SK-N-SH (cell line): Measurements from ENCODE around the gene SMAD5. TPM values are rescaled to one million over a fixed set of nuclear protein-coding genes. Genes with fewer than 3 reads are reported as not detected.

Source experiments
- CTCF ChIA-PET: fragments of 300-600, 350-600 bp; formaldehyde crosslinking; extraction: SDS; loops from one replicate; lab custom pipeline; 2021; lab: Yijun Ruan, JAX
- POLR2A ChIA-PET: fragments of 350-600 bp; sonication (Branson Sonifier 250); formaldehyde crosslinking; extraction: SDS; loops from one replicate; lab custom pipeline; 2020; ENCODE audit warnings: antibody characterized with exemption, inconsistent platforms; lab: Yijun Ruan, JAX
- DNase-seq: peaks from one replicate; pipeline ENCODE4 v3.0.0; 2012
- H2AFZ ChIP-seq: fragments of 200-600 bp; sonication (generic); 2 replicates; pipeline ENCODE4 v1.8.1; 2016; ENCODE audit warnings: antibody characterized with exemption, mild to moderate bottlenecking, low read depth
- H3F3A ChIP-seq: fragments of 200-600 bp; sonication (generic); replicated peaks from 2 replicates; pipeline ENCODE3; 2016; ENCODE audit warnings: antibody characterized with exemption, mild to moderate bottlenecking; ENCODE audit not compliant: insufficient read depth
- H3K27ac ChIP-seq, 2 experiments: fragments of 200-500 bp in 1 of 2; fragments of 200-600 bp in 1 of 2; sonication (Bioruptor generic) in 1 of 2; sonication (generic), shearing (Covaris generic) in 1 of 2; 2 replicates each; pipeline versions ENCODE4 v1.5.1 to v1.6.1; 2014 to 2016; ENCODE audit warnings: low read depth in 2 of 2, inconsistent platforms in 1 of 2, low read length in 1 of 2, mild to moderate bottlenecking in 1 of 2, mixed read lengths in 1 of 2
- H3K27me3 ChIP-seq: fragments of 200-600 bp; sonication (generic), shearing (Covaris generic); 2 replicates; pipeline ENCODE4 v1.6.1; 2016; ENCODE audit warnings: mixed run types; ENCODE audit not compliant: insufficient read depth
- H3K36me3 ChIP-seq, 2 experiments: fragments of 200-500 bp in 1 of 2; fragments of 200-600 bp in 1 of 2; sonication (Bioruptor generic) in 1 of 2; sonication (generic) in 1 of 2; replicated peaks in 1 of 2; 2 replicates each; pipeline versions ENCODE3 to v1.5.1; 2014 to 2016; ENCODE audit warnings: low read length in 1 of 2, mild to moderate bottlenecking in 1 of 2; ENCODE audit not compliant: insufficient read depth in 2 of 2, control insufficient read depth in 1 of 2
- H3K4me1 ChIP-seq, 2 experiments: fragments of 200-500 bp in 1 of 2; fragments of 200-600 bp in 1 of 2; sonication (Bioruptor generic) in 1 of 2; sonication (generic), shearing (Covaris generic) in 1 of 2; 2 replicates each; pipeline versions ENCODE4 v1.5.1 to v1.6.1; 2014 to 2016; ENCODE audit warnings: low read depth in 1 of 2, low read length in 1 of 2, mixed run types in 1 of 2; ENCODE audit not compliant: insufficient read depth in 2 of 2, control insufficient read depth in 1 of 2
- H3K4me2 ChIP-seq: fragments of 200-600 bp; sonication (generic), shearing (Covaris generic); 2 replicates; pipeline ENCODE4 v1.6.1; 2017; ENCODE audit warnings: mixed run types
- H3K4me3 ChIP-seq, 2 experiments: fragments of 200-500 bp in 1 of 2; fragments of 200-600 bp in 1 of 2; sonication (Bioruptor generic) in 1 of 2; sonication (generic), shearing (Covaris generic) in 1 of 2; 2 replicates each; pipeline versions ENCODE4 v1.5.1 to v1.8.1; 2014 to 2016; ENCODE audit warnings: low read depth in 2 of 2, inconsistent platforms in 1 of 2, low read length in 1 of 2, mild to moderate bottlenecking in 1 of 2, mixed read lengths in 1 of 2, moderate library complexity in 1 of 2
- H3K79me2 ChIP-seq: fragments of 200-600 bp; sonication (generic); 2 replicates; pipeline ENCODE4 v1.8.1; 2017; ENCODE audit warnings: mild to moderate bottlenecking; ENCODE audit not compliant: insufficient read depth
- H3K9ac ChIP-seq: fragments of 200-600 bp; sonication (generic); 2 replicates; pipeline ENCODE4 v1.6.1; 2017; ENCODE audit warnings: mixed run types
- H3K9me2 ChIP-seq: fragments of 200-600 bp; sonication (generic); 2 replicates; pipeline ENCODE4 v1.6.1; 2017; ENCODE audit warnings: mixed run types
- H3K9me3 ChIP-seq: fragments of 200-600 bp; sonication (generic); 2 replicates; pipeline ENCODE4 v1.6.1; 2017; ENCODE audit warnings: mixed run types, mild to moderate bottlenecking, moderate library complexity
- H4K20me1 ChIP-seq: fragments of 200-600 bp; sonication (generic); 2 replicates; pipeline ENCODE4 v1.6.1; 2017; ENCODE audit warnings: mild to moderate bottlenecking, mixed run types; ENCODE audit not compliant: insufficient read depth
- CHD2 ChIP-seq: fragments of 150-350 bp; IDR thresholded peaks from 2 replicates; pipeline ENCODE4 v1.6.1; 2018; ENCODE audit warnings: low read length; ENCODE audit not compliant: partially characterized antibody
- ELF1 ChIP-seq: IDR thresholded peaks from 2 replicates; pipeline ENCODE4 v1.4.0; 2012
- EP300 ChIP-seq, 2 experiments: IDR thresholded peaks; 2 replicates each; pipeline versions ENCODE4 v1.4.0 to v1.6.1; 2012; ENCODE audit warnings: borderline replicate concordance in 1 of 2, low read depth in 1 of 2, low read length in 1 of 2
- EZH2phosphoT487 ChIP-seq: fragments of 200-600 bp; sonication (generic); IDR thresholded peaks from 2 replicates; pipeline ENCODE4 v1.6.1; 2017; ENCODE audit warnings: low read depth, mixed run types, mild to moderate bottlenecking, antibody characterized with exemption, moderate library complexity, borderline replicate concordance
- FOXM1 ChIP-seq: IDR thresholded peaks from 2 replicates; pipeline ENCODE4 v1.4.0; 2012; ENCODE audit warnings: low read depth, mild to moderate bottlenecking
- IRF3 ChIP-seq: fragments of 150-350 bp; IDR thresholded peaks from 2 replicates; pipeline ENCODE4 v1.6.1; 2016; ENCODE audit warnings: mild to moderate bottlenecking, low read depth, low read length
- JUND ChIP-seq: IDR thresholded peaks from 2 replicates; pipeline ENCODE4 v1.4.0; 2012
- NFIC ChIP-seq: IDR thresholded peaks from 2 replicates; pipeline ENCODE4 v1.4.0; 2012; ENCODE audit warnings: borderline replicate concordance
- REST ChIP-seq: IDR thresholded peaks from 2 replicates; pipeline ENCODE4 v1.6.1; 2012; ENCODE audit warnings: mild to moderate bottlenecking, low read depth, low read length, moderate library complexity
- RFX5 ChIP-seq: IDR thresholded peaks from 2 replicates; pipeline ENCODE4 v1.6.1; 2012; ENCODE audit warnings: mild to moderate bottlenecking, improper control_type of control experiment, low read length
- RXRA ChIP-seq: IDR thresholded peaks from 2 replicates; pipeline ENCODE4 v1.4.0; 2012; ENCODE audit warnings: low read depth, mild to moderate bottlenecking, borderline replicate concordance
- SIN3A ChIP-seq: IDR thresholded peaks from 2 replicates; pipeline ENCODE4 v1.6.1; 2012; ENCODE audit warnings: low read depth, mild to moderate bottlenecking, low read length, moderate library complexity, borderline replicate concordance
- TEAD4 ChIP-seq: IDR thresholded peaks from 2 replicates; pipeline ENCODE4 v1.4.0; 2012; ENCODE audit warnings: mild to moderate bottlenecking, borderline replicate concordance; ENCODE audit not compliant: insufficient read depth
- YY1 ChIP-seq: IDR thresholded peaks from 2 replicates; pipeline ENCODE4 v1.4.0; 2012; ENCODE audit warnings: low read depth, mild to moderate bottlenecking
- ZBTB33 ChIP-seq: IDR thresholded peaks from 2 replicates; pipeline ENCODE4 v1.4.0; 2012; ENCODE audit warnings: low read depth, borderline replicate concordance
- WGBS: methylation state at CpG from one replicate; pipeline ENCODE4 v1.1.6; 2017; ENCODE audit warnings: low lambda C conversion rate; 5-methylcytosine and 5-hydroxymethylcytosine counted together
- polyA plus RNA-seq, 3 experiments: library from polyadenylated mRNA; depleted of rRNA; stranded (reverse); fragments of >200 nt; gene quantifications; 2 replicates each; pipeline ENCODE4 v1.2.3, GENCODE V29; 2012

Gene SMAD5
- polyA plus RNA-seq, 1 of the 3 experiments (the other 2 are of a cell fraction) = 26.9 TPM

- Histone ChIP-seq H2AFZ (no peak overlapping the region), H3K9me3 (no peaks in the 10 kb centered on the region), H3K27ac (no peak overlapping the region), H3K27me3 (no peaks in the 10 kb centered on the region), H3K36me3 (no peaks in the 10 kb centered on the region), H3K79me2 (no peaks in the 10 kb centered on the region), H3K4me2 (no peak overlapping the region), H3K4me1 (no peaks in the 10 kb centered on the region), H3F3A (no peaks in the 10 kb centered on the region), H3K4me3 (no peak overlapping the region), H3K9ac (no peak overlapping the region), H4K20me1 (no peaks in the 10 kb centered on the region), H3K9me2 (no peaks in the 10 kb centered on the region)
- POLR2A ChIA-PET = no interaction called here
- CTCF ChIA-PET = interaction anchor here (0.8 to 5.8 kb wide), 5 partner anchors 10 to 560 kb away, joined by 3 to 109 read pairs (median 5); partner anchors contain the start of genes IL9 and SMIM32
- WGBS = 64% methylated on average over 3 of the region's 3 CpGs
- DNase-seq = no peak
- TF ChIP-seq RFX5 = no peak
- no peak for TF ChIP-seq REST
- TF ChIP-seq EZH2phosphoT487 = no peak
- TF ChIP-seq ZBTB33 = no peak
- TF ChIP-seq RXRA = no peak
- TF ChIP-seq TEAD4 = no peak
- no peak for TF ChIP-seq YY1
- TF ChIP-seq EP300 (IDR thresholded peaks at IDR 0.05; ENCODE audit: borderline replicate concordance in 1 of 2, low read depth in 1 of 2, low read length in 1 of 2) = no peak
- no peak for TF ChIP-seq IRF3
- TF ChIP-seq SIN3A = no peak
- no peak for TF ChIP-seq CHD2
- TF ChIP-seq JUND = no peak
- TF ChIP-seq FOXM1 = no peak
- TF ChIP-seq NFIC = no peak
- TF ChIP-seq ELF1 = no peak
These were observed 76.3 kb downstream of the SMAD5 start for GRCh38 chr5:136208916-136209315.
